CD14-positive monocyte (primary cell): ENCODE measurements around the gene LRRC47. TPM values are rescaled to one million over a fixed set of nuclear protein-coding genes. Genes with fewer than 3 reads are reported as not detected.
A peak's percentile ranks its signal among the peaks of the same experiment; 100 is the strongest.

Experiments used
- DNase-seq, 3 donors: peaks; one replicate each; pipeline ENCODE4 v3.0.0-alpha.2; 2011 to 2022
- H2AFZ ChIP-seq: 2 replicates; pipeline ENCODE4 v1.6.0; 2012; ENCODE audit warnings: mild to moderate bottlenecking, low read depth, low read length, inconsistent platforms; ENCODE audit not compliant: insufficient read depth, poor library complexity, severe bottlenecking
- H3K27ac ChIP-seq, 2 donors: 1 replicate in 1 of 2; 2 replicates in 1 of 2; pipeline ENCODE4 v1.5.1; 2012 to 2013; ENCODE audit warnings: low read length in 2 of 2, control low read depth in 1 of 2, inconsistent platforms in 1 of 2, low read depth in 1 of 2, mild to moderate bottlenecking in 1 of 2
- H3K27me3 ChIP-seq, 2 donors: one replicate each; pipeline versions ENCODE4 v1.6.0 to v1.6.1; 2011 to 2013; ENCODE audit warnings: low read length in 2 of 2; ENCODE audit not compliant: control insufficient read depth in 2 of 2, insufficient read depth in 2 of 2
- H3K36me3 ChIP-seq, 2 donors: replicated peaks in 1 of 2; 1 replicate in 1 of 2; 2 replicates in 1 of 2; pipeline versions ENCODE4 v1.5.1 to v1.6.1; 2012 to 2013; ENCODE audit warnings: low read length in 2 of 2, control low read depth in 1 of 2, inconsistent platforms in 1 of 2, mild to moderate bottlenecking in 1 of 2; ENCODE audit not compliant: insufficient read depth in 2 of 2, control insufficient read depth in 1 of 2
- H3K4me1 ChIP-seq, 2 donors: 1 replicate in 1 of 2; 2 replicates in 1 of 2; pipeline versions ENCODE4 v1.5.1 to v1.6.1; 2012 to 2013; ENCODE audit warnings: low read length in 2 of 2, control low read depth in 1 of 2, inconsistent platforms in 1 of 2, mild to moderate bottlenecking in 1 of 2, moderate library complexity in 1 of 2; ENCODE audit not compliant: insufficient read depth in 2 of 2, control insufficient read depth in 1 of 2
- H3K4me2 ChIP-seq: replicated peaks from 2 replicates; pipeline ENCODE3; 2012; ENCODE audit warnings: low read length, moderate library complexity, mild to moderate bottlenecking; ENCODE audit not compliant: poor library complexity, severe bottlenecking; ENCODE audit errors: extremely low read depth
- H3K4me3 ChIP-seq, 3 experiments: fragments of 200-600 bp in 1 of 3; sonication (generic) in 1 of 3; replicated peaks in 1 of 3; 1 replicate in 2 of 3; 2 replicates in 1 of 3; pipeline ENCODE4 v1.5.1; 2011 to 2013; ENCODE audit warnings: low read length in 3 of 3, mild to moderate bottlenecking in 3 of 3, control low read depth in 2 of 3, low read depth in 2 of 3, inconsistent platforms in 1 of 3, moderate library complexity in 1 of 3
- H3K79me2 ChIP-seq: 2 replicates; pipeline ENCODE4 v1.6.0; 2012; ENCODE audit warnings: mild to moderate bottlenecking, control low read depth, inconsistent platforms, low read length, moderate library complexity; ENCODE audit not compliant: insufficient read depth
- H3K9ac ChIP-seq: 2 replicates; pipeline ENCODE4 v1.6.0; 2017; ENCODE audit warnings: low read length, mild to moderate bottlenecking; ENCODE audit not compliant: insufficient read depth, poor library complexity, severe bottlenecking
- H3K9me3 ChIP-seq, 2 donors: replicated peaks in 1 of 2; 1 replicate in 1 of 2; 2 replicates in 1 of 2; pipeline versions ENCODE4 v1.5.1 to v1.6.1; 2012 to 2013; ENCODE audit warnings: low read length in 2 of 2, control low read depth in 1 of 2; ENCODE audit not compliant: control insufficient read depth in 1 of 2, insufficient read depth in 1 of 2
- H4K20me1 ChIP-seq: 2 replicates; pipeline ENCODE4 v1.6.0; 2012; ENCODE audit warnings: mild to moderate bottlenecking, low read length, control low read depth, moderate library complexity; ENCODE audit not compliant: insufficient read depth
- H3K27ac Mint-ChIP-seq, 7 donors: one replicate each; pipeline ENCODE4 v1.8.0; 2020; ENCODE audit warnings: mild to moderate bottlenecking in 7 of 7, mixed read lengths in 7 of 7, moderate library complexity in 6 of 7, inconsistent platforms in 2 of 7
- H3K27me3 Mint-ChIP-seq, 3 donors: one replicate each; pipeline ENCODE4 v1.8.0; 2021 to 2022; ENCODE audit warnings: low read depth in 3 of 3, mild to moderate bottlenecking in 3 of 3, mixed read lengths in 3 of 3, moderate library complexity in 3 of 3, inconsistent platforms in 1 of 3
- H3K36me3 Mint-ChIP-seq, 2 donors: one replicate each; pipeline ENCODE4 v1.8.0; 2020; ENCODE audit warnings: mixed read lengths in 2 of 2, inconsistent platforms in 1 of 2, mild to moderate bottlenecking in 1 of 2
- H3K4me1 Mint-ChIP-seq: one replicate; pipeline ENCODE4 v1.8.0; 2020; ENCODE audit warnings: mild to moderate bottlenecking, mixed read lengths
- H3K4me3 Mint-ChIP-seq, 2 donors: one replicate each; pipeline ENCODE4 v1.8.0; 2020; ENCODE audit warnings: mild to moderate bottlenecking in 2 of 2, mixed read lengths in 2 of 2, moderate library complexity in 1 of 2
- H3K9me3 Mint-ChIP-seq, 7 donors: one replicate each; pipeline ENCODE4 v1.8.0; 2020 to 2022; ENCODE audit warnings: mixed read lengths in 7 of 7, mild to moderate bottlenecking in 6 of 7, moderate library complexity in 6 of 7, inconsistent platforms in 2 of 7
- WGBS: methylation state at CpG from one replicate; pipeline ENCODE4 v1.1.5; 2013; ENCODE audit warnings: missing lambda C conversion rate; ENCODE audit not compliant: insufficient coverage; 5-methylcytosine and 5-hydroxymethylcytosine counted together
- intact Hi-C, 2 donors: fragments of 100-400 bp; cut with micrococcal nuclease; formaldehyde crosslinking; loops; one replicate each; pipeline versions ENCODE4 v1.15.0 to v1.15.1; 2023
- polyA minus RNA-seq: library from RNA; depleted of rRNA, polyadenylated mRNA; stranded (reverse); fragments of >200 nt; gene quantifications from 2 replicates; pipeline ENCODE4 v1.2.3, GENCODE V29; 2012
- polyA plus RNA-seq, 3 donors: library from polyadenylated mRNA; depleted of rRNA in 1 of 3; unstranded in 2 of 3; stranded (reverse) in 1 of 3; fragments of 300-500 nt in 2 of 3; fragments of >200 nt in 1 of 3; fragmentation: Illumina TruSeq in 2 of 3; gene quantifications; 1 replicate in 2 of 3; 2 replicates in 1 of 3; pipeline ENCODE4 v1.2.3, GENCODE V29; 2012 to 2021
- total RNA-seq, 12 experiments: library from RNA in 1 of 12; stranded (reverse) in 1 of 12; fragments of 120-200 nt in 1 of 12; gene quantifications; one replicate each; pipeline ENCODE4 v1.2.4 and lab custom pipeline; 2013 to 2026; ENCODE audit warnings: mixed read lengths in 6 of 12, inconsistent platforms in 1 of 12
- TF ChIP-seq, protein P1 (sequence below): fragments of 200-600 bp; IDR thresholded peaks from one replicate; pipeline ENCODE4 v1.8.0; 2022; ENCODE audit warnings: antibody characterized with exemption, mild to moderate bottlenecking

Gene LRRC47
- total RNA-seq (2013), result 32.4 TPM
- polyA plus RNA-seq, result 10 to 100 TPM; 17.8 to 24.8 (median 18.0) TPM
- 19.4 and 32.1 TPM in 2 replicates for polyA minus RNA-seq
- 6.7 to 22.3 (median 16.9) reads per million in 11 experiments for total RNA-seq (lab: John Stamatoyannopoulos, UW)

GRCh38 chr1:3796215-3797061, at the start of gene LRRC47:
LRRC47 (minus strand) TSS chr1:3796498; CDS start chr1:3796476, 22 bp downstream.
- TF ChIP-seq, protein P1, sequence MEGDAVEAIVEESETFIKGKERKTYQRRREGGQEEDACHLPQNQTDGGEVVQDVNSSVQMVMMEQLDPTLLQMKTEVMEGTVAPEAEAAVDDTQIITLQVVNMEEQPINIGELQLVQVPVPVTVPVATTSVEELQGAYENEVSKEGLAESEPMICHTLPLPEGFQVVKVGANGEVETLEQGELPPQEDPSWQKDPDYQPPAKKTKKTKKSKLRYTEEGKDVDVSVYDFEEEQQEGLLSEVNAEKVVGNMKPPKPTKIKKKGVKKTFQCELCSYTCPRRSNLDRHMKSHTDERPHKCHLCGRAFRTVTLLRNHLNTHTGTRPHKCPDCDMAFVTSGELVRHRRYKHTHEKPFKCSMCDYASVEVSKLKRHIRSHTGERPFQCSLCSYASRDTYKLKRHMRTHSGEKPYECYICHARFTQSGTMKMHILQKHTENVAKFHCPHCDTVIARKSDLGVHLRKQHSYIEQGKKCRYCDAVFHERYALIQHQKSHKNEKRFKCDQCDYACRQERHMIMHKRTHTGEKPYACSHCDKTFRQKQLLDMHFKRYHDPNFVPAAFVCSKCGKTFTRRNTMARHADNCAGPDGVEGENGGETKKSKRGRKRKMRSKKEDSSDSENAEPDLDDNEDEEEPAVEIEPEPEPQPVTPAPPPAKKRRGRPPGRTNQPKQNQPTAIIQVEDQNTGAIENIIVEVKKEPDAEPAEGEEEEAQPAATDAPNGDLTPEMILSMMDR, result no peak
- Mint-ChIP-seq H3K9me3 (peaks cover 0 to 4% (median 0%) of the 10 kb centered on the region in 7 donors), H3K27me3 (peaks cover 6 to 16% (median 8%) of the 10 kb centered on the region in 3 donors), H3K4me3 (peak within 1 kb of the TSS; percentile 92 to 96), H3K27ac (peak within 1 kb of the TSS in 6 of 7 donors; percentile 67 to 93 (median 77)), H3K4me1 (peaks cover 35% of the 10 kb centered on the region), H3K36me3 (peaks cover 10 to 13% of the 10 kb centered on the region in 2 donors)
- Histone ChIP-seq H3K4me2 (peak within 1 kb of the TSS; percentile 96), H4K20me1 (peaks cover 47% of the 10 kb centered on the region), H2AFZ (peak within 1 kb of the TSS; percentile 88), H3K27ac (peak within 1 kb of the TSS in 1 of 2 donors; percentile 58), H3K9me3 (no peaks in the 10 kb centered on the region), H3K79me2 (peaks cover 47% of the 10 kb centered on the region), H3K27me3 (peaks cover 0 to 5% of the 10 kb centered on the region in 2 donors), H3K4me1 (peaks cover 30 to 40% of the 10 kb centered on the region in 2 donors), H3K36me3 (peaks cover 3 to 13% of the 10 kb centered on the region in 2 donors), H3K9ac (peak within 1 kb of the TSS; percentile 84), H3K4me3 (peak within 1 kb of the TSS; percentile 48 to 76 (median 70))
- 6% methylated on average over 57 of the region's 60 CpGs for WGBS
- peak; percentile 79 to 82 (median 81) for DNase-seq
- intact Hi-C loops, result no loop called here

DNA sequence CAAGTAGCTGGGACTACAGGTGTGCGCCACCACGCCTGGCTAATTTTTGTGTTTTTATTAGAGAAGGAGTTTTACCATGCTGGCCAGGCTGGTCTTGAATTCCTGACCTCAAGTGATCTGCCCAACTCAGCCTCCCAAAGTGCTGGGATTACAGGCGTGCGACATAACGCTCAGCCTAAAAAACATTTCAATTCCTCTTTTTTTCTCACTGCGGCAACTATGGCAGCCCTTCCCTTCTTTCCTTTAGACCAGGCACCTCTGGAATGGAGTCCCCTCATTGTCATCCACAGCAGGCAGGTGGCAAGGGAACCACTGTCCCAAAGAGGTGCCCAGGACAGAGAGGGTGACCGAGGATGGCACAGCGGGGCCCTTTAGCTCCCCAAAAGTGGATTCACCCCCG, 46.6 kb upstream of the LRRC47 start:
- Histone ChIP-seq H2AFZ (peak overlapping the region; percentile 82), H3K4me3 (peak overlapping the region; percentile 26 to 74 (median 35)), H3K27me3 (no peaks in the 10 kb centered on the region), H3K27ac (peak overlapping the region; percentile 57 to 89), H3K79me2 (no peaks in the 10 kb centered on the region), H3K4me1 (peaks cover 5 to 10% of the 10 kb centered on the region in 2 donors), H3K9me3 (peaks cover 4 to 7% of the 10 kb centered on the region in 2 donors), H3K9ac (peak overlapping the region; percentile 71), H3K4me2 (peak overlapping the region; percentile 71), H3K36me3 (peaks cover 50 to 70% of the 10 kb centered on the region in 2 donors), H4K20me1 (no peaks in the 10 kb centered on the region)
- peak in 2 of 3 donors; percentile 24 to 25 for DNase-seq
- intact Hi-C loops, result no loop called here
- H3K4me3 Mint-ChIP-seq, result peak overlapping the region; percentile 75 to 82
- peaks cover 59 to 85% of the 10 kb centered on the region in 2 donors for H3K36me3 Mint-ChIP-seq
- peaks cover 4 to 12% (median 6%) of the 10 kb centered on the region in 7 donors for H3K9me3 Mint-ChIP-seq
- peaks cover 11% of the 10 kb centered on the region for H3K4me1 Mint-ChIP-seq
- TF ChIP-seq, protein P1, result no peak
- H3K27me3 Mint-ChIP-seq, result no peaks in the 10 kb centered on the region
- WGBS, result 3% methylated on average over 5 of the region's 9 CpGs
- H3K27ac Mint-ChIP-seq, result peak overlapping the region; percentile 80 to 95 (median 90)
